HepG2 (cell line): ENCODE measurements around the gene IGFALS. TPM values are rescaled to one million over a fixed set of nuclear protein-coding genes. Genes with fewer than 3 reads are reported as not detected.

Source experiments
- ATAC-seq: fragments of 200-7000 bp; cut with Tn5 transposase; 3 replicates; pipeline ENCODE4 v1.9.1; 2020; ENCODE audit warnings: mild to moderate bottlenecking, moderate library complexity
- BruUV-seq: library from RNA; stranded (reverse); fragments of 400-500 nt; replicated peaks from 2 replicates; lab custom pipeline; 2021; lab: Mats Ljungman, UMichigan
- CTCF ChIA-PET: fragments of 300-600 bp; formaldehyde crosslinking; extraction: SDS; loops from one replicate; lab custom pipeline; 2021; ENCODE audit warnings: low total read pairs, inconsistent platforms, low intra/inter-chr PET ratio; lab: Yijun Ruan, JAX
- POLR2A ChIA-PET: fragments of 350-600 bp; sonication (Branson Sonifier 250); formaldehyde crosslinking; loops from one replicate; lab custom pipeline; 2020; ENCODE audit warnings: antibody characterized with exemption, inconsistent platforms; lab: Yijun Ruan, JAX
- DNase-seq: peaks from one replicate; pipeline ENCODE4 v3.0.0-alpha.2; 2015; ENCODE audit warnings: low spot score
- FAIRE-seq: peaks from 3 replicates; lab custom pipeline; 2011; peaks lifted over from hg19 to GRCh38; lab: Jason Lieb, UNC
- H2AFZ ChIP-seq: one replicate; pipeline ENCODE4 v1.6.1; 2011; ENCODE audit warnings: low read length, inconsistent platforms
- H3K27ac ChIP-seq: fragments of 300-600 bp; 3 replicates; pipeline ENCODE4 v1.8.0; 2011; ENCODE audit warnings: mixed run types, mild to moderate bottlenecking, mixed read lengths, low read length, inconsistent platforms; ENCODE audit not compliant: insufficient read depth; ENCODE audit errors: extremely low read length
- H3K27me3 ChIP-seq, 2 experiments: fragments of 200-600 bp in 1 of 2; 2 replicates in 1 of 2; 3 replicates in 1 of 2; pipeline versions ENCODE4 v1.6.0 to v1.8.0; 2011; ENCODE audit warnings: low read length in 2 of 2, mild to moderate bottlenecking in 2 of 2, moderate library complexity in 2 of 2, inconsistent platforms in 1 of 2; ENCODE audit not compliant: insufficient read depth in 2 of 2, control insufficient read depth in 1 of 2
- H3K36me3 ChIP-seq, 2 experiments: fragments of 200-600 bp in 1 of 2; replicated peaks in 1 of 2; 2 replicates in 1 of 2; 3 replicates in 1 of 2; pipeline versions ENCODE4 v1.5.1 to v1.8.0; 2011; ENCODE audit warnings: low read length in 2 of 2, inconsistent platforms in 1 of 2; ENCODE audit not compliant: insufficient read depth in 2 of 2, control insufficient read depth in 1 of 2
- H3K4me1 ChIP-seq: 2 replicates; pipeline ENCODE4 v1.5.1; 2012; ENCODE audit warnings: low read length, inconsistent platforms; ENCODE audit not compliant: insufficient read depth
- H3K4me2 ChIP-seq: 2 replicates; pipeline ENCODE4 v1.6.0; 2011; ENCODE audit warnings: low read depth, low read length, inconsistent platforms
- H3K4me3 ChIP-seq, 3 experiments: fragments of 200-600 bp in 1 of 3; sonication (generic), shearing (Covaris generic) in 1 of 3; replicated peaks in 1 of 3; 2 replicates each; pipeline ENCODE4 v1.5.1; 2011 to 2016; ENCODE audit warnings: low read length in 3 of 3, inconsistent platforms in 2 of 3, low read depth in 2 of 3, mild to moderate bottlenecking in 2 of 3, control low read depth in 1 of 3, mixed read lengths in 1 of 3; ENCODE audit not compliant: insufficient read depth in 1 of 3
- H3K79me2 ChIP-seq: one replicate; pipeline ENCODE4 v1.6.1; 2011; ENCODE audit warnings: low read length, inconsistent platforms; ENCODE audit not compliant: insufficient read depth
- H3K9ac ChIP-seq: 2 replicates; pipeline ENCODE4 v1.6.0; 2011; ENCODE audit warnings: mild to moderate bottlenecking, low read depth, low read length, inconsistent platforms; ENCODE audit not compliant: insufficient read depth
- H3K9me3 ChIP-seq: 2 replicates; pipeline ENCODE4 v1.5.1; 2012; ENCODE audit warnings: mild to moderate bottlenecking, low read length
- H4K20me1 ChIP-seq: 2 replicates; pipeline ENCODE4 v1.6.0; 2011; ENCODE audit warnings: inconsistent platforms, mild to moderate bottlenecking, low read length, moderate library complexity; ENCODE audit not compliant: insufficient read depth
- ARNT2 ChIP-seq: sonication (generic); formaldehyde crosslinking; IDR thresholded peaks from 2 replicates; pipeline ENCODE4 v1.8.0; 2022; ENCODE audit warnings: mild to moderate bottlenecking, low read depth, missing genetic modification reagents, moderate library complexity
- ATF5 ChIP-seq: sonication (generic); formaldehyde crosslinking; IDR thresholded peaks from 2 replicates; pipeline ENCODE4 v1.4.0; 2020; ENCODE audit warnings: mild to moderate bottlenecking, low read depth, missing genetic modification reagents
- CCAR2 ChIP-seq: fragments of 200-400 bp; formaldehyde crosslinking; optimal IDR thresholded peaks from 2 replicates; pipeline ENCODE3; 2018; ENCODE audit warnings: low read depth, mild to moderate bottlenecking, low read length, moderate library complexity
- FOXM1 ChIP-seq: sonication (generic); formaldehyde crosslinking; IDR thresholded peaks from 2 replicates; pipeline ENCODE4 v1.5.0; 2020; ENCODE audit warnings: missing genetic modification reagents
- GLI4 ChIP-seq: sonication (generic); formaldehyde crosslinking; IDR thresholded peaks from 2 replicates; pipeline ENCODE4 v1.5.1; 2020; ENCODE audit warnings: missing genetic modification reagents, mild to moderate bottlenecking, moderate library complexity, borderline replicate concordance
- IRF1 ChIP-seq: sonication (generic); formaldehyde crosslinking; IDR thresholded peaks from 2 replicates; pipeline ENCODE4 v1.4.0; 2020; ENCODE audit warnings: low read depth, mild to moderate bottlenecking, missing genetic modification reagents
- ISL2 ChIP-seq: sonication (generic); formaldehyde crosslinking; IDR thresholded peaks from 2 replicates; pipeline ENCODE4 v1.5.0; 2020; ENCODE audit warnings: missing genetic modification reagents
- KLF6 ChIP-seq: IDR thresholded peaks from 2 replicates; pipeline ENCODE4 v1.8.0; 2016; ENCODE audit warnings: missing biosample characterization, missing genetic modification reagents
- MED8 ChIP-seq: sonication (generic); formaldehyde crosslinking; IDR thresholded peaks from 2 replicates; pipeline ENCODE4 v1.8.1; 2023; ENCODE audit warnings: mild to moderate bottlenecking, missing genetic modification reagents; ENCODE audit not compliant: insufficient replicate concordance
- SALL1 ChIP-seq: sonication (generic); formaldehyde crosslinking; IDR thresholded peaks from 2 replicates; pipeline ENCODE4 v1.8.0; 2022; ENCODE audit warnings: mild to moderate bottlenecking, missing genetic modification reagents
- TBL1XR1 ChIP-seq: fragments of 150-350 bp; IDR thresholded peaks from 2 replicates; pipeline ENCODE4 v1.6.1; 2014; ENCODE audit warnings: borderline replicate concordance, low read length; ENCODE audit not compliant: partially characterized antibody
- ZNF12 ChIP-seq: sonication (generic); formaldehyde crosslinking; IDR thresholded peaks from 2 replicates; pipeline ENCODE4 v1.5.0; 2020; ENCODE audit warnings: missing genetic modification reagents
- ZNF44 ChIP-seq: sonication (generic); formaldehyde crosslinking; IDR thresholded peaks from 2 replicates; pipeline ENCODE4 v1.5.1; 2020; ENCODE audit warnings: mild to moderate bottlenecking, missing genetic modification reagents
- ZNF616 ChIP-seq: sonication (generic); formaldehyde crosslinking; IDR thresholded peaks from 2 replicates; pipeline ENCODE4 v1.5.0; 2020; ENCODE audit warnings: low read depth, mild to moderate bottlenecking, missing genetic modification reagents
- WGBS: methylation state at CpG from one replicate; pipeline ENCODE4 v1.1.6; 2017; ENCODE audit warnings: low lambda C conversion rate; 5-methylcytosine and 5-hydroxymethylcytosine counted together
- in situ Hi-C: cut with HindIII; loops from 2 replicates; pipeline ENCODE4 v1.10.0; 2017; ENCODE audit warnings: low pct_unique_long_range_greater_than_20kb; ENCODE audit not compliant: extremely low pct_ligation_motif_present
- intact Hi-C: fragments of 100-400 bp; cut with micrococcal nuclease; formaldehyde crosslinking; loops from one replicate; pipeline ENCODE4 v1.10.0; 2022; ENCODE audit not compliant: unreplicated experiment
- polyA plus RNA-seq, 8 experiments: library from polyadenylated mRNA; depleted of rRNA in 3 of 8; stranded (reverse) in 7 of 8; unstranded in 1 of 8; fragments of >200 nt; fragmentation: Illumina TruSeq in 4 of 8; extraction: Trizol in 4 of 8; gene quantifications; 2 replicates each; pipeline versions ENCODE4 v1.2.1 to v1.2.3, GENCODE V29; 2011 to 2016; ENCODE audit warnings: low read depth in 4 of 8, missing spikeins in 1 of 8, mixed read lengths in 1 of 8; ENCODE audit not compliant: insufficient read depth in 1 of 8
- total RNA-seq, 5 experiments: library from RNA; depleted of rRNA; stranded (reverse); fragments of >200 nt; fragmentation: Illumina TruSeq; extraction: Trizol; gene quantifications; 2 replicates each; pipeline ENCODE4 v1.2.3, GENCODE V29; 2016; ENCODE audit warnings: low read depth in 1 of 5

The IGFALS gene
- total and polyA plus RNA-seq, 2 of the 13 experiments (the other 11 are each of a cell fraction or from before 2014, with no cell fraction given), result 0.34 to 2.4 TPM

GRCh38 chr16:1764971-1765370, 28.5 kb downstream of the IGFALS start:
- Histone ChIP-seq H3K4me2 (no peak overlapping the region), H4K20me1 (no peaks in the 10 kb centered on the region), H3K4me3 (no peak overlapping the region), H2AFZ (no peak overlapping the region), H3K4me1 (no peaks in the 10 kb centered on the region), H3K27ac (no peak overlapping the region), H3K27me3 (no peaks in the 10 kb centered on the region), H3K79me2 (no peaks in the 10 kb centered on the region), H3K9ac (no peak overlapping the region)
- ChIA-PET POLR2A (no interaction called here), CTCF (no interaction called here)
- FAIRE-seq (no peak), ATAC-seq (no peak), DNase-seq (no peak)
- 96% methylated on average over 14 of the region's 21 CpGs for WGBS
- BruUV-seq, result no TSS peak
- intact Hi-C loops (no loop called here), in situ Hi-C loops (no loop called here)
- TF ChIP-seq IRF1 (no peak), ATF5 (CRISPR knock-in tag) (no peak), ZNF44 (no peak), ISL2 (no peak), ARNT2 (CRISPR knock-in tag) (no peak), SALL1 (CRISPR knock-in tag) (no peak), ZNF616 (no peak), ZNF12 (CRISPR knock-in tag) (no peak), GLI4 (CRISPR knock-in tag) (no peak), FOXM1 (CRISPR knock-in tag) (no peak), MED8 (CRISPR knock-in tag) (no peak), TBL1XR1 (no peak), KLF6 (CRISPR knock-in tag) (no peak), CCAR2 (no peak)
- TF ChIP-seq, all 625 proteins: peak for 0
- Histone ChIP-seq H3K9me3 (no peaks in the 10 kb centered on the region), H3K36me3 (peaks cover 23 to 37% of the 10 kb centered on the region in 2 experiments)
